ENCODE data around the gene SAC3D1.

Gene SAC3D1

DNA sequence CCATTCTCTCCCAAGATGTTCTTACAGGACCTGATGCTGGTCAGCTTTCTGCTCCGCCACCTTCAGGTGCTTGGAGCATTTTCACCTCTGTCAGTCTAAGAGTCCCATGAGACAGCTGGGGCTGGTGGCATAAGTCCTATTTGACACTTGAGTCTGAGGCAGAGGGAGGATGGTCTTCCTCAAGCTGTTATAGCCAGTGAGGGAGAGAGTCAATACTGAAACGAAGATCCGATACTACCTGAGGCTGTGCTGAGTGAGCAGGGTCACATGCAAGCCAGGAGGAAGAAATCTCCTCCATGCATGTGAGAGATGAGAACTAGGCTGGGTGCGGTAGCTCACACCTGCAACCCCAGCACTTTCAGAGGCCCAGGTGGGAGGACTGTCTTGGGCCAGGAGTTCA, 48.6 kb downstream of the SAC3D1 start:
- ChIA-PET CTCF (interaction anchor here (0.9 to 3.8 kb wide), 3 partner anchors 21 to 76 kb away, joined by 4 to 22 read pairs (median 4); partner anchors contain the start of genes ARL2, TM7SF2 and ZNHIT2), POLR2A (no interaction called here)
- TF ChIP-seq, protein P1, sequence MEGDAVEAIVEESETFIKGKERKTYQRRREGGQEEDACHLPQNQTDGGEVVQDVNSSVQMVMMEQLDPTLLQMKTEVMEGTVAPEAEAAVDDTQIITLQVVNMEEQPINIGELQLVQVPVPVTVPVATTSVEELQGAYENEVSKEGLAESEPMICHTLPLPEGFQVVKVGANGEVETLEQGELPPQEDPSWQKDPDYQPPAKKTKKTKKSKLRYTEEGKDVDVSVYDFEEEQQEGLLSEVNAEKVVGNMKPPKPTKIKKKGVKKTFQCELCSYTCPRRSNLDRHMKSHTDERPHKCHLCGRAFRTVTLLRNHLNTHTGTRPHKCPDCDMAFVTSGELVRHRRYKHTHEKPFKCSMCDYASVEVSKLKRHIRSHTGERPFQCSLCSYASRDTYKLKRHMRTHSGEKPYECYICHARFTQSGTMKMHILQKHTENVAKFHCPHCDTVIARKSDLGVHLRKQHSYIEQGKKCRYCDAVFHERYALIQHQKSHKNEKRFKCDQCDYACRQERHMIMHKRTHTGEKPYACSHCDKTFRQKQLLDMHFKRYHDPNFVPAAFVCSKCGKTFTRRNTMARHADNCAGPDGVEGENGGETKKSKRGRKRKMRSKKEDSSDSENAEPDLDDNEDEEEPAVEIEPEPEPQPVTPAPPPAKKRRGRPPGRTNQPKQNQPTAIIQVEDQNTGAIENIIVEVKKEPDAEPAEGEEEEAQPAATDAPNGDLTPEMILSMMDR (IDR thresholded peaks at IDR 0.05; ENCODE audit: control extremely low read depth, extremely low read depth, low read depth, missing control alignments) = no peak
- no peak for DNase-seq (ENCODE audit: extremely low spot score)

DNA sequence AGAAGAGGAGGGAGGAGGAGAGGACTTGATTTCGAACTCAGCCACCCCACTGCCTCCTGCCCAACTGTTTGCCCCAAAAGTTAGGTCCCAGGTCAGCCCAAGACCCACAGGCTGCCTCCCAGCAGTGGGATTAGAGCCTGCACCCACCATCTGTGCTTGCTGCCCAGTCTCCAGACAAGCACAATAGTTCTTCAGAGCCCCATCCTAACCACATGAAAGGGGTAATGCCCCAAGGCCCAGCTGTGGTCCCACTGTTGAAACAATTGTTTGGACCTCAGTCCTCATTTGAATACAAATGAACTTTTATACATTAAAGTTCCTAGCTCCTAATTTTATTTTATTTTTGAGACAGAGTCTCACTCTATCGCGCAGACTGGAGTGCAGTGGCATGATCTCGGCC, 49.6 kb downstream of the SAC3D1 start:
- no peak for DNase-seq (ENCODE audit: extremely low spot score)
- CTCF ChIA-PET = interaction anchor here (1.2 to 3.8 kb wide), 3 partner anchors 12 to 20 kb away, joined by 3 to 22 read pairs (median 4); partner anchors contain the start of gene TM7SF2
- TF ChIP-seq, protein P1 (IDR thresholded peaks at IDR 0.05; ENCODE audit: control extremely low read depth, extremely low read depth, low read depth, missing control alignments) = no peak
- POLR2A ChIA-PET = interaction anchor here (0.6 kb wide), 1 partner anchor 175 kb away, joined by 3 read pairs; no protein-coding TSS in a partner anchor

Measured in GM10248 (cell line).